ENCODE results near the gene PCDHGA11. TPM values are rescaled to one million over a fixed set of nuclear protein-coding genes. Genes with fewer than 3 reads are reported as not detected.
"Not testable (repeated sequence)": the region's sequence is repeated elsewhere in the genome, so short reads cannot be mapped to it uniquely, and the experiment has no call there.

Gene PCDHGA11
- total RNA-seq, 1 donor from 2014 or later: 5.1 TPM

DNA sequence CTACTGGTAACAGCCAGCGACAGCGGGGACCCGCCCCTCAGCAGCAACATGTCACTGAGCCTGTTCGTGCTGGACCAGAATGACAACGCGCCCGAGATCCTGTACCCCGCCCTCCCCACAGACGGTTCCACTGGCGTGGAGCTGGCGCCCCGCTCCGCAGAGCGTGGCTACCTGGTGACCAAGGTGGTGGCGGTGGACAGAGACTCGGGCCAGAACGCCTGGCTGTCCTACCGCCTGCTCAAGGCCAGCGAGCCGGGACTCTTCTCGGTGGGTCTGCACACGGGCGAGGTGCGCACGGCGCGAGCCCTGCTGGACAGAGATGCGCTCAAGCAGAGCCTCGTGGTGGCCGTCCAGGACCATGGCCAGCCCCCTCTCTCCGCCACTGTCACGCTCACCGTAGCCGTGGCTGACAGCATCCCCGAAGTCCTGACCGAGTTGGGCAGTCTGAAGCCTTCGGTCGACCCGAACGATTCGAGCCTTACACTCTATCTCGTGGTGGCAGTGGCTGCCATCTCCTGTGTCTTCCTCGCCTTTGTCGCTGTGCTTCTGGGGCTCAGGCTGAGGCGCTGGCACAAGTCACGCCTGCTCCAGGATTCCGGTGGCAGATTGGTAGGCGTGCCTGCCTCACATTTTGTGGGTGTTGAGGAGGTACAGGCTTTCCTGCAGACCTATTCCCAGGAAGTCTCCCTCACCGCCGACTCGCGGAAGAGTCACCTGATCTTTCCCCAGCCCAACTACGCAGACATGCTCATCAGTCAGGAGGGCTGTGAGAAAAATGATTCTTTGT, 26.3 kb upstream of the PCDHGA11 start:
- DNase-seq; intact Hi-C loops (cut with DNase I); ATAC-seq (ENCODE audit: poor library complexity): not testable (repeated sequence)

DNA sequence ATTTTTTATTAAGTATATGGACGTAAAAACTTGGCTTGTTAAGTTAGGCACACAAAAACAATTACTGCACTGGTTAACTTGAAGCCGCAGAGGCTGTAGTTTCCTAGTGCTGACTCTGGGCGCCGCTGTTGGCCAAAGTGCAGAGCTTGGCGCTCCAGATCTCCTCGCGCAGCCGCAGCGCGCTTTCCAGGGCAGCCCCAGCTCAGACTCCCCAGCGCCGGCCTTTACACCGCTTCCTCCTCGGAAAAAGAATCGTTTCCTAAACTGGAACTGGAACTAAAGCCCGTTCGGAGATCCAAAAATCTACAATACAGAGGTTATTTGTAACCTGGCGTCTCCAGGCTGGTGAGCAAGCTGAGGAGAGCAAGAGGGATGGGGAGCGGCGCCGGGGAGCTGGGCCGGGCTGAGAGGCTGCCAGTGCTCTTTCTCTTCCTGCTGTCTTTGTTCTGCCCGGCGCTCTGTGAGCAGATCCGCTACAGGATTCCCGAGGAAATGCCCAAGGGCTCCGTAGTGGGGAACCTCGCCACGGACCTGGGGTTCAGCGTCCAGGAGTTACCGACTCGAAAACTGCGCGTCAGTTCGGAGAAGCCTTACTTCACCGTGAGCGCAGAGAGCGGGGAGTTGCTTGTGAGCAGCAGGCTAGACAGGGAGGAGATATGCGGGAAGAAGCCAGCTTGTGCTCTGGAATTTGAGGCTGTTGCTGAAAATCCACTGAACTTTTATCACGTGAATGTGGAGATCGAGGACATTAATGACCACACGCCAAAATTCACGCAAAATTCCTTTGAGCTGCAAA, 22.9 kb upstream of the PCDHGA11 start, which contains the start of gene PCDHGB5:
Gene PCDHGB5 (plus strand): TSS at position 192 of the 796 bp plus-strand sequence. CDS start 181 bp downstream, at position 373.
- peak; percentile 93 for ATAC-seq (ENCODE audit: poor library complexity)
- DNase-seq; intact Hi-C loops (cut with DNase I): not testable (repeated sequence)

DNA sequence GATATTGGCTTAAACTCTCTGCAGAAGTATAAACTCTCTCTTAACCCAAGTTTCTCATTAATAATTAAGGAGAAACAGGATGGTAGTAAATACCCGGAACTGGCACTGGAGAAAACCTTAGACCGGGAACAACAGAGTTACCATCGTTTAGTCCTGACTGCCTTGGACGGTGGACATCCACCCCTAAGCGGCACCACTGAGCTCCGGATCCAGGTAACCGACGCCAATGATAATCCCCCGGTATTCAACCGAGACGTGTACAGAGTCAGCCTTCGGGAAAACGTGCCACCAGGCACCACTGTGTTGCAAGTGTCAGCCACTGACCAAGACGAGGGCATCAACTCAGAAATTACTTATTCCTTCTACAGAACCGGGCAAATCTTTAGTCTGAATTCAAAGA, 22.2 kb upstream of the PCDHGA11 start:
- intact Hi-C loops (cut with DNase I): no loop called here
- DNase-seq: no peak
- peak; percentile 37 for ATAC-seq (ENCODE audit: poor library complexity)

DNA sequence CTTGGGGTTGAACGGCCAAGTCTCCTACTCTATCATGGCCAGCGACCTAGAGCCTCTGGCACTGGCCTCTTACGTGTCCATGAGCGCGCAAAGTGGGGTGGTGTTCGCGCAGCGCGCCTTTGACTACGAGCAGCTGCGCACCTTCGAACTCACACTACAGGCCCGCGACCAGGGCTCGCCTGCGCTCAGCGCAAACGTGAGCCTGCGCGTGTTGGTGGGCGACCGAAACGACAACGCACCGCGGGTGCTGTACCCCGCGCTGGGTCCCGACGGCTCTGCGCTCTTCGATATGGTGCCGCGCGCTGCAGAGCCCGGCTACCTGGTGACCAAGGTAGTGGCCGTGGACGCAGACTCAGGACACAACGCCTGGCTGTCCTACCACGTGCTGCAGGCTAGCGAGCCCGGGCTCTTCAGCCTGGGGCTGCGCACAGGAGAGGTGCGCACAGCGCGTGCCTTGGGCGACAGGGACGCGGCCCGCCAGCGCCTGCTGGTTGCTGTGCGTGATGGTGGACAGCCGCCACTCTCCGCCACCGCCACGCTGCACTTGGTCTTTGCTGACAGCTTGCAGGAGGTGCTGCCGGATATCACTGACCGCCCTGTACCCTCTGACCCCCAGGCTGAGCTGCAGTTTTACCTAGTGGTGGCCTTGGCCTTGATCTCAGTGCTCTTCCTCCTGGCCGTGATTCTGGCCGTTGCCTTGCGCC, 21.1 kb upstream of the PCDHGA11 start:
- no peak for DNase-seq
- ATAC-seq (ENCODE audit: poor library complexity): no peak
- intact Hi-C loops (cut with DNase I): no loop called here

DNA sequence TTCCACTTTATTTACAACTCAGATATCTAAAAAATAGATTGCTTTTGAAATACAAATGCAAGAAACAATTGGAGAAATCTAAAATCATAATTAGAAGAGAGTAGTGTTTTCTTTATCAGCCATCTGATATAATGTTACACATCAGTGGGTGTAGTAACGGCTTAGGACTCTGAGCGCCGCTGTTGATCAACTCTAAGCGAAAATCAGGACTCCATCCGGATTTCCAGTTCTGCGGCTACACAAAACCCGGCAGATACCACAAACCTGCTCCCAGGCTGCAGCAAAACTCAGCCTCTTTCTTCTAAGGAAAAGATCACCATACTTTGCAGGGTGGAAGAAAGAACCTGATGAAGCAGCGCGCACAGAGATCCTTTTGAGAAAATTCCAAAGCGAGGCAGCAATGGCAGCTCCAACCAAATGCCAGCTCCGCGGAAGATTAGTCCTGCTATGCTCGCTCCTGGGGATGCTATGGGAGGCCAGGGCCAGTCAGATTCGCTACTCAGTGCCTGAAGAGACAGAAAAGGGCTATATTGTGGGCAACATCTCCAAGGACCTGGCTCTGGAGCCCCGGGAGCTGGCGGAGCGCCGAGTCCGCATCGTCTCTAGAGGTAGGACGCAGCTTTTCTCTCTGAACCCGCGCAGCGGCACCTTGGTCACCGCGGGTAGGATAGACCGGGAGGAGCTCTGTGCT, 18.2 kb upstream of the PCDHGA11 start, which contains the start of gene PCDHGA9:
Gene PCDHGA9 (plus strand): TSS at position 226 of the 691 bp plus-strand sequence. CDS start 175 bp downstream, at position 401.
- ATAC-seq (ENCODE audit: poor library complexity) (no peak), DNase-seq (no peak)

DNA sequence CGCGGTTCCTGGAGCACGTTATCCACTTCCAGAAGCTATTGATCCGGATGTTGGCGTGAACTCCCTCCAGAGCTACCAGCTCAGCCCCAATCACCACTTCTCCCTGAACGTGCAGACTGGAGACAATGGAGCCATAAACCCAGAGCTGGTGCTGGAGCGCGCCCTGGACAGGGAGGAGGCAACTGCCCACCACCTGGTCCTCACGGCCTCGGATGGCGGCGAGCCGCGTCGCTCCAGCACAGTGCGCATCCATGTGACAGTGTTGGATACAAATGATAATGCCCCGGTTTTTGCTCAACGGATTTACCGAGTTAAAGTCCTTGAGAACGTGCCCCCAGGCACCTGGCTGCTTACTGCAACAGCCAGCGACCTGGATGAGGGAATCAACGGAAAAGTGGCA, 17.5 kb upstream of the PCDHGA11 start:
- no peak for ATAC-seq (ENCODE audit: poor library complexity)
- no peak for DNase-seq
- intact Hi-C loops (cut with DNase I): no loop called here

More for the DNA sequence above, 18.2 kb upstream of the PCDHGA11 start, which contains the start of gene PCDHGA9:
- intact Hi-C loops (cut with DNase I): no loop called here

DNA sequence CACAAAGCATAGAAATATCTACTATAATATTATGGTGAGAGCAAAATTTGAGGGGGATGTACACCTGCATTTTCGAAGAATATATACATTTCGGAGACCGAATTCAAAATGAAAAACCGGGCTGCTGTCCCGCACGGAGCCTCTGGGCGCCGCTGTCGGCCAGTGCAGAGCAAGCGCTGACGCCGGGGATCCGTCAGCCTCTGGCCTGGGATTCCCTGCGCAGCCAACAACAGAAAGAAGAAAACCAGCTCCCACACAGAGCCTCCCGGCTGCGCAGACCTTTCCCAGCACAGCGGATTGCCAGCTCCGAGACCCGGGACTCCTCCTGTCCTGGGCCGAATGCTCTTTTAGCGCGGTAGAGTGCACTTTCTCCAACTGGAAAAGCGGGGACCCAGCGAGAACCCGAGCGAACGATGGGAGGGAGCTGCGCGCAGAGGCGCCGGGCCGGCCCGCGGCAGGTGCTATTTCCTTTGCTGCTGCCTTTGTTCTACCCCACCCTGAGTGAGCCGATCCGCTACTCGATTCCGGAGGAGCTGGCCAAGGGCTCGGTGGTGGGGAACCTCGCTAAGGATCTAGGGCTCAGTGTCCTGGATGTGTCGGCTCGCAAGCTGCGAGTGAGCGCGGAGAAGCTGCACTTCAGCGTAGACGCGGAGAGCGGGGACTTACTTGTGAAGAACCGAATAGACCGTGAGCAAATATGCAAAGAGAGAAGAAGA, 12.9 kb upstream of the PCDHGA11 start, which contains the start of gene PCDHGB6:
Gene PCDHGB6 (plus strand): TSS at position 232 of the 716 bp plus-strand sequence. CDS start 182 bp downstream, at position 414.
- intact Hi-C loops (cut with DNase I): not testable (repeated sequence)
- DNase-seq (peak; percentile 80), ATAC-seq (ENCODE audit: poor library complexity) (peak; percentile 93)

DNA sequence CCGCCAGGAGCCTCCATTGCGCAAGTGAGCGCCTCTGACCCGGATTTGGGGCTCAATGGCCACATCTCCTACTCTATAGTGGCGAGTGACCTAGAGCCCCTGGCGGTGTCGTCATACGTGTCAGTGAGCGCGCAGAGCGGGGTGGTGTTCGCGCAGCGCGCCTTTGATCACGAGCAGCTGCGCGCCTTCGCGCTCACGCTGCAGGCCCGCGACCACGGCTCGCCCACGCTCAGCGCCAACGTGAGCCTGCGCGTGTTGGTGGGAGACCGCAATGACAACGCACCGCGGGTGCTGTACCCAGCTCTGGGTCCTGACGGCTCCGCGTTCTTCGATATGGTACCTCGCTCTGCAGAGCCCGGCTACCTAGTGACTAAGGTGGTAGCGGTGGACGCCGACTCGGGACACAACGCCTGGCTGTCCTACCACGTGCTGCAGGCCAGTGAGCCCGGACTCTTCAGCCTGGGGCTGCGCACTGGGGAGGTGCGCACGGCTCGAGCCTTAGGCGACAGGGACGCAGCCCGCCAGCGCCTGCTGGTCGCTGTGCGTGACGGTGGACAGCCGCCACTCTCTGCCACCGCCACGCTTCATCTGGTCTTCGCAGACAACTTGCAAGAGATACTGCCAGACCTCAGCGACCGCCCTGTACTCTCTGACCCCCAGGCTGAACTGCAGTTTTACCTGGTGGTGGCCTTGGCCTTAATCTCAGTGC, 11.1 kb upstream of the PCDHGA11 start:
- intact Hi-C loops (cut with DNase I): loop anchor here (5.0 kb wide), 1 partner anchor 62 kb away; no protein-coding TSS in a partner anchor
- ATAC-seq (ENCODE audit: poor library complexity): no peak
- no peak for DNase-seq

DNA sequence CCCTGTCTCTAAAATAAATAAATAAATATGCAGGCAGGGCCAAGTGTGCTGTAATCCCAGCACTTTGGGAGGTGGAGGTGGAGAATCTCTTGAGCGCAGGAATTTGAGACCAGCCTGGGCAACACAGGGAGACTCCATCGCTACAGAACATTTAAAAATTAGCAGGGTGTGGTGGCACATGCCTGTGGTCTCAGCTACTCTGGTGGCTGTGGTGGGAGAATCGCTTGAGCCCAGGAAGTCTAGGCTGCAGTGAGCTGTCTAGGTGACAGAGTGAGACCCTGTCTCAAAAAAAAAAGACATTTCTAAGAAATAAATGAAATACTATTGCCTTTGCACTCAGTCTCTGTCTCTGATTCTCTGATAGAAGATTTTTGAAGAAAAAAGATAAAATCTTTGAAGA, 9.3 kb upstream of the PCDHGA11 start:
- DNase-seq (no peak), ATAC-seq (ENCODE audit: poor library complexity) (no peak)
- intact Hi-C loops (cut with DNase I): loop anchor here (5.0 kb wide), 1 partner anchor 64 kb away; no protein-coding TSS in a partner anchor

DNA sequence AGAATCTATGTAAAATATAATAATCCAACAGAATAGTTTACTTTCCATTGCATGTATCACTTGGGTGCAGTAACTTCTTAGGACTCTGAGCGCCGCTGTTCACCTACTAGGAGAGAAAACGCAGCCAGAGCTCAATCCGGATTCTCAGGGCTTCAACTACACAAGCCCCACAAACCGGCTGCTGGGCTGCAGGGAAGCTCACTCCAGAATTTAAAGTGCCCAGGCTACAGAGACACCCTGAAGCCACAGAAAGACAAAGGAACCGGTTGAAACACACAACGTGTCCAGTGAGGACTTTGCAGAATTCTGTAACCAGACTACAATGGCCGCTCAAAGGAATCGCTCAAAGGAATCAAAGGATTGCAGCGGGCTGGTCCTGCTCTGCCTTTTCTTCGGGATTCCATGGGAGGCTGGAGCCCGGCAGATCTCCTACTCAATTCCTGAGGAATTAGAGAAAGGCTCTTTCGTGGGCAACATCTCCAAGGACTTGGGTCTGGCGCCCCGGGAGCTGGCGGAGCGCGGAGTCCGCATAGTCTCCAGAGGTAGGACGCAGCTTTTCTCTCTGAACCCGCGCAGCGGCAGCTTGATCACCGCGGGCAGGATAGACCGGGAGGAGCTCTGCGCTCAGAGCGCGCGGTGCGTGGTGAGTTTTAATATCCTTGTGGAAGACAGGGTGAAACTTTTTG, 7.9 kb upstream of the PCDHGA11 start, which contains the start of gene PCDHGA10:
Gene PCDHGA10 (plus strand): TSS at position 134 of the 686 bp plus-strand sequence. CDS start 189 bp downstream, at position 323.
- DNase-seq: no peak
- ATAC-seq (ENCODE audit: poor library complexity): peak; percentile 73
- intact Hi-C loops (cut with DNase I): loop anchor here (5.0 kb wide), 1 partner anchor 66 kb away; no protein-coding TSS in a partner anchor

DNA sequence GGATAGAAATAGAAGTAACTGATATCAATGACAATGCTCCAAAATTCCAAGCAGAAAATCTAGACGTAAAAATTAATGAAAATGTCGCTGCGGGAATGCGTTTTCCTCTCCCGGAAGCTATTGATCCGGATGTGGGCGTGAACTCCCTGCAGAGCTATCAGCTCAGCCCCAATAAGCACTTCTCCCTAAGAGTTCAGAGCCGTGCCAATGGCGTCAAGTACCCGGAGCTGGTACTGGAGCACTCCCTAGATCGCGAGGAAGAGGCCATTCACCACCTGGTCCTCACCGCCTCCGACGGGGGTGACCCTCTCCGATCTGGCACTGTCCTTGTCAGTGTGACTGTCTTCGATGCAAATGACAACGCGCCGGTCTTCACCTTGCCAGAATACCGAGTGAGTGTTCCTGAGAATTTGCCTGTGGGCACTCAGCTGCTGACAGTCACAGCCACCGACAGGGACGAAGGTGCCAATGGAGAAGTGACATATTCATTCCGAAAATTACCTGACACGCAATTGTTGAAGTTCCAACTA, 7.2 kb upstream of the PCDHGA11 start:
- DNase-seq: no peak

DNA sequence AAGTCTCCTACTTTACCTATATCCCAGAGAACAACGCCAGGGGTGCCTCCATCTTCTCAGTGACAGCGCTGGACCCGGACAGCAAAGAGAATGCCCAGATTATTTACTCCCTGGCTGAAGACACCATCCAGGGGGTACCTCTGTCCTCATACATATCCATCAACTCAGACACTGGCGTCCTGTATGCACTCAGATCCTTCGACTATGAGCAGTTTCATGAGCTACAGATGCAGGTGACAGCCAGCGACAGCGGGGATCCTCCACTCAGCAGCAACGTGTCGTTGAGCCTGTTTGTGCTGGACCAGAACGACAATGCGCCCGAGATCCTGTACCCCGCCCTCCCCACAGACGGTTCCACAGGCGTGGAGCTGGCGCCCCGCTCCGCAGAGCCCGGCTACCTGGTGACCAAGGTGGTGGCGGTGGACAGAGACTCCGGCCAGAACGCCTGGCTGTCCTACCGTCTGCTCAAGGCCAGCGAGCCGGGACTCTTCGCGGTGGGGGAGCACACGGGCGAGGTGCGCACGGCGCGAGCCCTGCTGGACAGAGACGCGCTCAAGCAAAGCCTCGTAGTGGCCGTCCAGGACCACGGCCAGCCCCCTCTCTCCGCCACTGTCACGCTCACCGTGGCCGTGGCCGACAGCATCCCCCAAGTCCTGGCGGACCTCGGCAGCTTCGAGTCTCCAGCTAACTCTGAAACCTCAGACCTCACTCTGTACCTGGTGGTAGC, 6.1 kb upstream of the PCDHGA11 start:
- not testable (repeated sequence) for ATAC-seq (ENCODE audit: poor library complexity); DNase-seq
- intact Hi-C loops (cut with DNase I): loop anchor here (5.0 kb wide), 1 partner anchor 67 kb away; no protein-coding TSS in a partner anchor

More for the DNA sequence above, 7.2 kb upstream of the PCDHGA11 start:
- intact Hi-C loops (cut with DNase I): loop anchor here (5.0 kb wide), 1 partner anchor 66 kb away; no protein-coding TSS in a partner anchor
- ATAC-seq (ENCODE audit: poor library complexity): peak; percentile 32

DNA sequence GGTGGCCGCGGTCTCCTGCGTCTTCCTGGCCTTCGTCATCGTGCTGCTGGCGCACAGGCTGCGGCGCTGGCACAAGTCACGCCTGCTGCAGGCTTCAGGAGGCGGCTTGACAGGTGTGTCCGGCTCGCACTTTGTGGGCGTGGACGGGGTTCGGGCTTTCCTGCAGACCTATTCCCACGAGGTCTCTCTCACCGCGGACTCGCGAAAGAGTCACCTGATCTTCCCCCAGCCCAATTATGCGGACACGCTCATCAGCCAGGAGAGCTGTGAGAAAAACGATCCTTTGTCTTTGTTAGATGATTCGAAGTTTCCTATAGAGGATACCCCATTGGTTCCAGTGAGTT, 5.6 kb upstream of the PCDHGA11 start:
- ATAC-seq (ENCODE audit: poor library complexity); intact Hi-C loops (cut with DNase I); DNase-seq: not testable (repeated sequence)

DNA sequence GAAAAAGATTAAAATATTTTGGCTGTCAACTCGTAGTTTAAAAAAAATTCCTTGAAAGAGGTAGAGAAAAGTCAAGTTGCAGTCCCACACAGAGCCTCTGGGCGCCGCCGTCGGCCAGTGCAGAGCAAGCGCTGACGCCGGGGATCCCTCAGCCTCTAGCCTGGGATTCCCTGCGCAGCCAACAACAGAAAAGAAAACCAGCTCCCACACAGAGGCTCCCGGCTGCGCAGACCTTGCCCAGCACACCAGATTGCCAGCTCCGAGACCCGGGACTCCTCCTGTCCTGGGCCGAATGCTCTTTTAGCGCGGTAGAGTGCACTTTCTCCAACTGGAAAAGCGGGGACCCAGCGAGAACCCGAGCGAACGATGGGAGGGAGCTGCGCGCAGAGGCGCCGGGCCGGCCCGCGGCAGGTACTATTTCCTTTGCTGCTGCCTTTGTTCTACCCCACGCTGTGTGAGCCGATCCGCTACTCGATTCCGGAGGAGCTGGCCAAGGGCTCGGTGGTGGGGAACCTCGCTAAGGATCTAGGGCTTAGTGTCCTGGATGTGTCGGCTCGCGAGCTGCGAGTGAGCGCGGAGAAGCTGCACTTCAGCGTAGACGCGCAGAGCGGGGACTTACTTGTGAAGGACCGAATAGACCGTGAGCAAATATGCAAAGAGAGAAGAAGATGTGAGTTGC, 3.2 kb upstream of the PCDHGA11 start, which contains the start of gene PCDHGB7:
Gene PCDHGB7 (plus strand): TSS at position 184 of the 679 bp plus-strand sequence. CDS start 183 bp downstream, at position 367.
- DNase-seq: peak; percentile 88
- ATAC-seq (ENCODE audit: poor library complexity): peak; percentile 90
- intact Hi-C loops (cut with DNase I): loop anchor here (2.0 kb wide), 1 partner anchor 143 kb away; no protein-coding TSS in a partner anchor
